ENCODE data around the gene PRKCH.
"Not testable (repeated sequence)": the region's sequence is repeated elsewhere in the genome, so short reads cannot be mapped to it uniquely, and the experiment has no call there.

Gene PRKCH

DNA sequence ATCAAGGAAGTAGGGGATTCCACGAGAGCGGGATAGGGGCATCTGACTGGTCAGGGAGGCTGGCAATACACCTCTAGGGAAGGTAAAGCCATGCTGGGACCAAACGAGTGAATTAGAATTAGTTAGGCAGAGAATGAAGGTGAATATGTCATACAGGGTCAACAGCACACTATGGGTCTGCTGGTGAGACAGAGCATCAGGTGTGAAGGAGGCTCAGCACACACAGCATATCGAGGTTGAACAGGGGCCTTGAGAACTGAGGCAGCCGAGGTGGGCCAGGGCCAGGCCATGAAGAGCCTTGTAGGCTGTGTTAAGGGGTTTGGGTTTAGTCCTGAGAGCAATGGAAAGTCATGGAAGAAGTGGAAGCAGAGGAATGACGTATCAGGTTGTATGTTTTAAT, 137.8 kb downstream of the PRKCH start:
- DNase-seq (ENCODE audit: low read depth), result no peak

DNA sequence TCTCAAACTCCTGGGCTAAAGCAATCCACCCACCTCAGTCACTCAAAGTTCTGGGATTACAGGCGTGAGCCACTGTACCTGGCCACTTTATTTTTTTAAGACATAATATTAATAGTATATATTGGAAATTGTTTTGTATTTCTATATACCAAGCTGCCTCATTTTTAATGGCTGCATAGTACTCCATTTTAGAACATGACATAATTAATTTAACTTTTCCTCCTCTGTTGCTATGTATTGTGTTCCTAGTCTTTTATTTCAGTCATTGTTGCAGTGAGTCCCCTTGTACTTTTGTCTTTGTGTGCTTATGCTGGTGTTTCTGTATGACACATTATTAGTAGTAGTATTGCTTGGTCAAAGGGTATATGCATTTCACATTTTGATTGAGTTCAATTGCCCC, 138.7 kb downstream of the PRKCH start:
- DNase-seq (ENCODE audit: low read depth), result no peak

DNA sequence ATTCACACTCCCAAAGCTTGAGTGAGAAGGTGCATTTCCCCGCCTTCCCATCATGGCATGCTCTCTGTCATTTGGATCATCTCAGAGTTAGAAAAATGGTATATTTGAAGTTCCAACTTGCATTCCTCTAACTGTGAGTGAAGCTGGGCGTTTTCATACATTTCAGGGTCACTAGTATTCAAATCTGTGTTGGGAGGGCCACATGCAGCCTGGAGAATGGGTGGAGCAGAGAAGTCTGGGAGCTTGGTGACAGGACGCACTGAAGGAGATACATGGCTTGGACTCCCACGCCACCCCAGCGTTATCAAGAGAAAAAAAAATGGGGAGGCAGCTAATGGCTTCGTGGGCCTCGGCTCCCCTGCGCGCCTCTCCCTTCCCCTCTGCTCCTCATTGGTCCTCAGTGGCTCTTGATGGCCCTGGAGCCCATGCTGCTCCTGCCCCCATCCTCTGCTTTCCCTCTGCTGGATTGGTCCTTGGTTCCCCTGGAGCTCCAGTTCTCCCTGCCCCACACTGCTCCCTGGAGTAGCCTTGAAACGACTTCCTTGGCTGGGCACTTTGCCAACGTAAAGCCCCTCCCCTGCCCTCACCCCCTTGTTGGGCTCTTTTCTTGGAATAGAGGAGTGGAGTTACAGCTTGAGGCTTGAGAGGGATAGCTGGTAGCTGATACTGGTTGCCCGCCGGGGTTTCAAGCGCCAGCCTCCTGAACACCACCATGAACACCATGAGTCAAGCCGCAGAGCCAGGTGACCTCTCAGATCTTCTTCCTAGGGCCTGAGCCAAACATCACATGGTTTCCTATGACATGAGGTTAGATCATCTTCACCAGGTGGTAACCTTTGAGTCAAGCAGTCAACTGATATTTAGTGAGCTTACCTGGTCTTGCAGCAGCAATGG, 139.6 kb downstream of the PRKCH start:
- DNase-seq (ENCODE audit: low read depth), result no peak

DNA sequence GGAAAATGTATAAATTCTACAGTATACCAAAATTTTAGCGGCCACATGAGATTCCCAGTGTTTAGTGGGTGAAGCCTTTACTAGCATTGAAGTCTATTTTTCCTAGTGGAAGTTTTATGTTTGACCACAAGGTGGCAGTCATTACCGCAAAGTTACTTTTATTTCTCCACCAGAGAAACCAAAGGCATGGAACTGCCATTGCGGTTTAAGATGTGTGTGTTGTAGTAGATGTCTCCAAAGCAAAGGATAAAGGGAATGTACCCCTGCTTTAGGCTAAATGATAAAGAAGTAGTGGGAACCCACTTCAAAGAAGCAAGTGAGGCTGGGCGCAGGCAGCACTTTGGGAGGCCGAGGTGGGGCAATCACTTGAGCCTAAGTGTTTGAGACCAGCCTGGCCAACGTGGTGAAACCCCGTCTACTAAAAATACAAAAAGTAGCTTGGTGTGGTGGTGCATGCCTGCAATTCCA, 140.5 kb downstream of the PRKCH start:
- DNase-seq (ENCODE audit: low read depth), result no peak

GRCh38 chr14:61462566-61463193, 141.3 kb downstream of the PRKCH start:
- DNase-seq (ENCODE audit: low read depth), result no peak

DNA sequence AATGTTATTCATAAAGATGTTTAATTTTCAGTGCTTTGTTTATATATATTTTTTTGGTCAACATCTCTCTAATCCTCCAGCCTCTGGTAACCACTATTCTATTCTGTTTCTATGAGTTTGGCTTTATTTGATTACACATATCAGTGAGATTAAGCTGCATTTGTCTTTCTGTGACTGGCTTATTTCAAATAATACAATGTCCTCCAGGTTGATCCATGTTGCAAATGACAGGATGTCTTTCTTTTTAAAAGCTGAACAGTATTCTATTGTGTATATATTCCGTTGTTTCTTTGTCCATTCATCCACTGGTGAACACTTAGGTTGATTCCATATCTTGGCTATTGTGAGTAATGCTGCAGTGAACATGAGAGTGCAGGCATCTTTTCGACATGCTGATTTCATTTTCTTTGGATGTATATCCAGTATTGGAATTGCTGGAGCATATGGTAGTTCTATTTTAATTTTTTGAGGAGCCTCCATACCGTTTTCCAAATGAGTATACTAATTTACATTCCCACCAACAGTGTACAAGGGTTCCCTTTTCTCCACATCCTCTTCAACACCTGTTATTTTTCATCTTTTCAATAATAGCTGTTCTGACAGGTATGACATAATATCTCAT, 142.4 kb downstream of the PRKCH start:
- no peak for DNase-seq (ENCODE audit: low read depth)

DNA sequence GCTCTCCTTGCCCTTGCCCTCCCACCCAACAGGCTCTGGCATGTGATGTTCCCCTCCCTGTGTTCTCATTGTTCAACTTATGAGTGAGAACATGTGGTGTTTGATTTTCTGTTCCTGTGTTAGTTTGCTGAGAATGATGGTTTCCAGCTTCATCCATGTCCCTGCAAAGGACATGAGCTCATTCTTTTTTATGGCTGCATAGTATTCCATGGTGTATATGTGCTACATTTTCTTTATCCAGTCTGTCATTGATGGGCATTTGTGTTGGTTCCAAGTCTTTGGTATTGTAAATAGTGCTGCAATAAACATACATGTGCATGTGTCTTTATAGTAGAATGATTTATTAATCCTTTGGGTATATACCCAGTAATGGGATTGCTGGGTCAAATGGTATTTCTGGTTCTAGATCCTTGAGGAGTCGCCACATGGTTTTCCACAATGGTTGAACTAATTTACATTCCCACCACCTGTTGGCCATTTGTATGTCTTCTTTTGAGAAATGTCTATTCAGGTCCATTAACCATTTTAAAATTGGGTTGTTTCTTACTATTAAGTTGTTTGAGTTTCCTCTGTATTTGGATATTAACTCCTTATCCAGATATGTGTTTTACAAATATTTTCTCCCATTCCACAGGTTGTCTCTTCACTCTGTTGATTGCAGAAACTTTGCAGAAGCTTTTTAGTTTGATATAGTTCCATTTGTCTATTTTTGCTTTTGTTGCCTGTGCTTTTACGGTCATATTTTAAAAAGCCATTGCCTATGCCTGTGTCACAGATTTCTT, 143.4 kb downstream of the PRKCH start:
- DNase-seq (ENCODE audit: low read depth), result not testable (repeated sequence)

DNA sequence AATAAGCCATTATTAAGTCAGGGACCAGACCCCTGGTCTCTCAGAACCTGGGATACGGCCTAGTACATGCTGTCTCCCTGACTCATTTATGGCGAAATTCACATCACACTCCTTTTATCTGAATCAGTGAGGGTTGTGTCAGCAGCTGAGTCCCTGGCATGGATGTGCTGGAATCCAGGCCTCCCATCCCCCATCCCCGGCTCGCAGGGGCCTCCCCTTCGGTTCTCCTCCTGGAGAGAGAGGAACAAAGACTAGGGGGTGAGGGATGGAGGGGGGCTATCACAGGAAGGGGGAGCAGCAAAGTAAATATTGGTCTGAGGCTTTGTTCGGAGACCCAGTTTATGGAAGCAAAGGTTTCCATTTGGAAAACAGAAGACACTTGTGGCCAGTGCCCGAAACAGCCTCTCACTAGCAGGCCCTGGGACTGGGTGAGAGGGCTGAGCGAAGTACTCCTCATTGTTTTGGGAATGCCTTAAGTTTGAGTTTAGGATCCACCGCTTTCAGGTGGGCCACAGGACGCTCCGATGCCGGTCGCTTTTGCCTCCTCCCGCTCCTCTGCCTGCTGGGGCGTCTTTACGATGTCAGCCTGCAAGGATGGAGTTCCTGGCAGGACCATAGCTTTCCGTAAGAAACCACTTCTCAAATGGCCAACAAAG, 145.0 kb downstream of the PRKCH start:
- no peak for DNase-seq (ENCODE audit: low read depth)

- DNase-seq (ENCODE audit: low read depth), result no peak
These were observed 145.5 kb downstream of the PRKCH start for GRCh38 chr14:61466905-61467280.

- DNase-seq (ENCODE audit: low read depth), result no peak
These were observed 145.9 kb downstream of the PRKCH start for GRCh38 chr14:61467296-61467695.

- no peak for DNase-seq (ENCODE audit: low read depth)
These were observed 146.9 kb downstream of the PRKCH start for GRCh38 chr14:61468063-61468825.

GRCh38 chr14:61469781-61470180, 148.4 kb downstream of the PRKCH start:
- no peak for DNase-seq (ENCODE audit: low read depth)

DNA sequence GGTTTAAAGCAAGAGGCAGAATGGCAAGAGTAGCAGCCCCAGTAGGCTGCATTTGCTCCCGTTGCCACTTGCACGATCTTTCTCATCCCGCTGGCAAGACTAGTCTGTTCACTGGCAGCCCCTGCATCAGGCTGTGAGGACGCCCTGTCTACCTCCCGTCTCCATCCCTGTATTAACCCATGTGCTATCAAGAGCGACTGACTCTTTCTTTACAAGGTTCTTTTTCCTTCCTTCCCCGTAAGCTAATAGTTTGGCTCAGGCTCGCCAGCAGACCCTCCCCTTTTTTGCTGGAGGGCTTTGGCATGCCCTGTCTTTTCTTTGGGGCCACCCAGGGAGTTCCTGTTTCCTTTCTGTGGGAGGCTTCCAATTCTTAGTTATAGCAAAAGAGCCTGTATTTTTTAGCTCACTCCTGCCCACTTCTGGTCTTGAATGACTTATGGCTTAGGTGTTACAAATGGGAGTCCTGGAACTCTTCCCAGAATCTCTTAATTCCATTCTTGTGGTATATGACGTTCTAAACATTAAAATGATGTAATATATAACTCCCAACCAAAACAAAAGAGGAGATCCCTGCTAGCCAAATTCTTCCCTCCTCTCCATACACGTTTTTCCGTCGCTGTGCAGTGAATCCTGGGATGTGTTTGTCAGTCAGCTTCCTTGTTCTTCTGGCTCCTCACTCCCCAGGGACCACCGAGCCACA, 149.0 kb downstream of the PRKCH start:
- DNase-seq (ENCODE audit: low read depth), result no peak

DNA sequence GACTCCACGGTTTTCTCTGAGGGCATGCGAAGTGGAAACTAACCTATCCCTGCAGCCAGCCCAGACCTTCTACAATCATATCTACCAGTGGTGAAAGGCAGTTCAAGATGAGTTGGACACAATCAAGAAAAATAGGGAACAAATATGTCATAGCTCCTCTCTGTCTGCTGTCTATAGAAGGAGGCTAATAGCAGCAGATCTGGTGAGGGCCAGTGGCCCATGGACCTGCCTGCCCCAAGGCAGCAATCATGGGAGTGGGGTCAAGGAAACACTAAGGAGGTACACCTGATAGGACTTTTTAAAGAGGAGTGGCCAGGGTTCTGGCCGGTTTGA, 149.5 kb downstream of the PRKCH start:
- no peak for DNase-seq (ENCODE audit: low read depth)

GRCh38 chr14:61471297-61472005, 150.1 kb downstream of the PRKCH start:
- no peak for DNase-seq (ENCODE audit: low read depth)

GRCh38 chr14:61472011-61472672, 150.8 kb downstream of the PRKCH start:
- no peak for DNase-seq (ENCODE audit: low read depth)

GRCh38 chr14:61472801-61473376, 151.5 kb downstream of the PRKCH start:
- DNase-seq (ENCODE audit: low read depth), result peak; percentile 61

DNA sequence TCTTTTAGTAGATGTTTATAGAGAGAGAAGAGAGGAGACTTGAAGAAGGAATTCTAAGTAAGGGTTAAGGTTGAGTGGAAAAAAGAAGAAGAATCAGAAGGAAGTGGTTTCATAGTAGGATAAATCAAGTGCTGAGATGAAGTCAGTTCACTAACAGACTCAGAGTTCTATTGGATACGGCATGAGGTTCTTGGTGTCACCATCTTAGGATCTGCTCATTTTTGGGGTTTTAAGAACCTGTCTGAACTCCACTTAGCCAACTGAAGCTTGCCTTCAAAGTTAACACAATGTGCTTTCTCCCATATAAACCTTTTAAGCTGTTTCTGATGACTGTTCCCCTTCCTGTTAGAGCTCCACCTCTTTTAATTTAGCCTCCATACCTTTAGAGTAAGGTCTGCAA, 152.6 kb downstream of the PRKCH start:
- DNase-seq (ENCODE audit: low read depth), result no peak

DNA sequence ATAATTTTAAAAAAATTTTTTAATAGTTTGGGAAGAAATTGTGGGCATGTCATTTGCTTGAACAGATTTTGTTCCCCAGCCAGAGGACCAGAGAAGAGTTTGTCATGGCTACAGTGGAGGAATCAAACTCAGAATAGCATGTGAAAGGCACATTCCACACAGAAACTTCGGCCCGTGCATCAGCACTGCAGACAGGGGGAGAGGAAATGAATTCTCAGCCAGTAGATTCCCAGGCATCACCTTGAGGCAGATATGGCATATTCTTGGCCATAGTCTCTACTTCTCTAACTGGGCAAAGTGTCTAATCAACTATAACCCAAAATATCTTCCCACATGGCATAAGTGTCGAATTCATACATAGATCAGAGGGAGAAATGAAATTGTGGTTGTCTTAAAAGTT, 153.3 kb downstream of the PRKCH start:
- DNase-seq (ENCODE audit: low read depth), result no peak

Measured in activated gamma-delta T cell treated with anti-CD3 and anti-CD28 coated beads, Interleukin-2, amount 50 U/mL, for 16 hours (primary cell).